ELR (cell line): ENCODE measurements around the gene TSPAN10.
A peak's percentile ranks its signal among the peaks of the same experiment; 100 is the strongest.
"Not testable (repeated sequence)": the region's sequence is repeated elsewhere in the genome, so short reads cannot be mapped to it uniquely, and the experiment has no call there.

Experiments
- DNase-seq: peaks from one replicate; pipeline ENCODE4 v3.0.0-alpha.2; 2015; ENCODE audit warnings: low read depth

Gene TSPAN10

GRCh38 chr17:81636505-81637288 lies at the start of gene TSPAN10, which contains the start of gene NPLOC4:
TSS of gene TSPAN10 (plus strand) at chr17:81637196. CDS start at chr17:81642413, 5,217 bp downstream.
TSS of gene NPLOC4 (minus strand) at chr17:81637112. CDS start at chr17:81636930, 182 bp downstream.
- DNase-seq: peak; percentile 91

- no peak for DNase-seq
Measured at GRCh38 chr17:81589612-81590011, 47.4 kb upstream of the TSPAN10 start.

GRCh38 chr17:81590121-81590520 lies 46.9 kb upstream of the TSPAN10 start:
- no peak for DNase-seq

GRCh38 chr17:81591971-81592370 lies 45.0 kb upstream of the TSPAN10 start:
- DNase-seq: no peak

- no peak for DNase-seq
Measured at GRCh38 chr17:81593105-81593871, 43.7 kb upstream of the TSPAN10 start.

- peak; percentile 92 for DNase-seq
Measured at GRCh38 chr17:81599719-81600486, 37.1 kb upstream of the TSPAN10 start.

GRCh38 chr17:81601525-81602120 lies 35.4 kb upstream of the TSPAN10 start:
- peak; percentile 86 for DNase-seq

GRCh38 chr17:81603846-81604610 lies 33.0 kb upstream of the TSPAN10 start:
- no peak for DNase-seq

GRCh38 chr17:81607431-81607830 lies 29.6 kb upstream of the TSPAN10 start:
- peak; percentile 52 for DNase-seq

GRCh38 chr17:81608082-81608481 lies 28.9 kb upstream of the TSPAN10 start:
- peak; percentile 26 for DNase-seq

GRCh38 chr17:81608605-81609004 lies 28.4 kb upstream of the TSPAN10 start:
- no peak for DNase-seq

GRCh38 chr17:81609541-81610311 lies 27.3 kb upstream of the TSPAN10 start:
- no peak for DNase-seq

- DNase-seq: no peak
Measured at GRCh38 chr17:81612172-81612970, 24.6 kb upstream of the TSPAN10 start.

GRCh38 chr17:81615401-81615930 lies 21.5 kb upstream of the TSPAN10 start:
- no peak for DNase-seq

GRCh38 chr17:81616877-81617276 lies 20.1 kb upstream of the TSPAN10 start:
- DNase-seq: no peak

GRCh38 chr17:81618307-81618706 lies 18.7 kb upstream of the TSPAN10 start:
- DNase-seq: not testable (repeated sequence)

GRCh38 chr17:81621494-81622130 lies 15.4 kb upstream of the TSPAN10 start:
- no peak for DNase-seq

GRCh38 chr17:81630274-81630673 lies 6.7 kb upstream of the TSPAN10 start:
- no peak for DNase-seq

GRCh38 chr17:81631482-81631881 lies 5.5 kb upstream of the TSPAN10 start:
- no peak for DNase-seq
